Measurements from ENCODE around the gene SESN3.
"Not testable (repeated sequence)": the region's sequence is repeated elsewhere in the genome, so short reads cannot be mapped to it uniquely, and the experiment has no call there.

Gene SESN3, protein sequence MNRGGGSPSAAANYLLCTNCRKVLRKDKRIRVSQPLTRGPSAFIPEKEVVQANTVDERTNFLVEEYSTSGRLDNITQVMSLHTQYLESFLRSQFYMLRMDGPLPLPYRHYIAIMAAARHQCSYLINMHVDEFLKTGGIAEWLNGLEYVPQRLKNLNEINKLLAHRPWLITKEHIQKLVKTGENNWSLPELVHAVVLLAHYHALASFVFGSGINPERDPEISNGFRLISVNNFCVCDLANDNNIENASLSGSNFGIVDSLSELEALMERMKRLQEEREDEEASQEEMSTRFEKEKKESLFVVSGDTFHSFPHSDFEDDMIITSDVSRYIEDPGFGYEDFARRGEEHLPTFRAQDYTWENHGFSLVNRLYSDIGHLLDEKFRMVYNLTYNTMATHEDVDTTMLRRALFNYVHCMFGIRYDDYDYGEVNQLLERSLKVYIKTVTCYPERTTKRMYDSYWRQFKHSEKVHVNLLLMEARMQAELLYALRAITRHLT

DNA sequence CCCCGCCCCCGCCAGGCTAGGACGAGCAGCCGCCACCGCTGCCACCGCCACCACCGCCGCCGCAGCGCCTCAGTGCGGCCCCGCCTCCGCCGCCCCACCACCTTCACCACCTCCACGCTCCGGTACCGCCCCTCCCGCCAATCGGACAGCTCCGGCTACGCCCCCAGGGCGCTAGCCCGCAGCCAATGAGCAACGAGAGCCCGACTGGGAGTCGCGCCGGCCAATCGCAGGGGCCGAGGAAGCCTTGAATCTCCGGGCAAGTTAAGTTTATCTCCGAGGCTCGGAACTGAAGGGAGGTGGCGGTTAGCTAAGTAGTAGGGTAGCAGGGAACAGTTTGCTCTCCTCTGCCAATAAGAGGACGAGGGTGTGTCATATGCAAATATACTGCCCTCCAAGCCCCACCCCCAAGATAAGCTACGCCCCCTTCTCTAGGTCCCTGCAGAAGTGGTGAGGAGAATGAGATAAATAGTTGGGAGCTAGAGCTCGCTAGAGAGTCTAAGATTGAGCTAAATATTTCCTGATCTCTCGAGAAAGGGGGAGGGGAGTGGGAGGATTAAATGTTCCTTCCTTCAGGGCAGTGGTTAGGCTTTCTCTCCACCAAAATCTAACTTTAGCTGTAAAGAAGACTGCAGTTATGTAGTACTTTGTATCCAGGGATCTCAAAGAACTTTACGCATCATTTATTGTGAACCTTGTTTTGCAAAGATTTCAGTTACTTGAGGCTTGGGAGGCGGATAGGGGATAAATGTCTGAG lies at the start of gene SESN3:
Gene SESN3 (minus strand): TSS at position 76 of the 754 bp plus-strand sequence. CDS start 342 bp downstream, outside the sequence.
- DNase-seq: peak; percentile 99

DNA sequence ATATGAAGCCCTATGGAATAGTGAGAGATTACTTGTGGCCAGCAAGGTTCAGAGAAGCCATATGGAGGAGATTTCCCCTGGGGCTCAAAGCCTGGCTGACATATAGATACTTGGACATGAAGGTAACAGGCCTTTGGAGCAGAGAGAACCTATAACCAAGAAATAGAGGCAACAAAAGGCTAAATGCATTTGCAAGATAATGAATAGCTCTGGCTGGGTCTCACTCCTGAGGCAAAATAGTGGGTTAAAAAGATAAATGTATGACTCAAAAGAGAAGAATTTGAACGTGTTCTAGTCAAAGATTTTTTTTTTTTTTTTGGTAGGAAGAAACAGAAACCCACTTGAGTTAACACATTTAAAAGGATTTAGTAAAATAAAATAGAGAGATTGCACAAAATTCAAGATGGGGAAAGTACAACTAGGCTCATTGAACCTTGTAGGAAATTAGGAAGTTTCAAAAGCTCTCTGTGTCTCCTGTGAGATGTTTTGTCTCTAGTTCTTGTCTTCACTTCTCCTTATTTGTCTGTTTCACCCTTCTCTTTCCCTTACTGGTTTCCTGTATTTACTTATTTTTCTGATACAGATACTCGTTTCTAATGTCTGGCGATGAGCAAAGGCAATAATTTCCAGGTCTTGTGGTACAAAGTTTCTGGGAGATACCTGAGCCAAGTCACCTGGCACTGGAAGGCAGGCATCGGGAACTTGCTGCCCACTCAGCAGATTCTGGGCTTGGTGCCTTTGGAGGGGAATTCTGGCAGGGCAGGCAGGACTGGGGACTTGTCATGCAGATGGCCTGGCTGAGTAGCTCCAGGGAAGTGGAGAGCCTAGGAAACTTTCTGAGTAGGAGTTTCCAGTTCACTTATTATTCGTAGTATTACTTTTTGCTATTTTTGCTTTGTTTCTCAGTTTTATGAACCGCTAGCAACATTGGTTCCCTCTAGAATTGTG lies 49.2 kb upstream of the SESN3 start:
- DNase-seq: no peak

DNA sequence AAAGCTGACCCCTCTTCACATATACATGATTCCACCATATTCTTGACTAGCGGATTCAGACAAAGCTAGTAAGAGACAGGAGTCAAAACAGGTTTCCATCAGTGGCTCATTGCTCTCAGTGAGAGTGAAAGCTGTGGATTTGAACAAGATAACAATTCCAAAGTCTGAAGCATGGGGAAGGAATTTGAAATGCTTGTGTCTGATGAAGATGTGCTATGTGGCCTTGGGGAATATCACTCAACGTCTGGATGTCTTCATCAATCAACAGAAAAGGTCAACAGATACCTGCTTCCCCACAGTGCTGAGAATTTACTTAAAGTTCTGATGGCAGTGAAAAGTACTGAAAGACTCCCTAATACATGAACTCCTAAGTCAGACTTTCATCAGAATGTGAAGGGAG lies 46.9 kb upstream of the SESN3 start:
- DNase-seq: no peak

DNA sequence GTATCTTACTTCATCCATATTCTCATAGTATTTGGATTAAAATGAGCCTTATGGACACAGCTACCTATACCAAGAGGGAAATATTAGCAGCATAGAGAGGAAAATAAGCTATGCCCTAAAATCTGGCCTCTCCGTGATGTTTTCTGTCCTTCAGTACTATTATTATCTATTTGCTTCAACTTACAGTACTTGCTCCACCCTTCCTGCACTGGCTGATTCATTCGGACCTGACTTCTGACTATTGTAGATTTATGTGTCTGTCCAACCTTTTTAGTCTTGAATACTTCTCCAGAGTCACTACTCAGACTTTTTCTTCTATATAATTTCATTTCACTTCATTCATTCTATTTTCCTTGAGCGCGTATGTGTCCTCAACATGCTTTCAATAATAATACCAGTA lies 45.1 kb upstream of the SESN3 start:
- DNase-seq: no peak

DNA sequence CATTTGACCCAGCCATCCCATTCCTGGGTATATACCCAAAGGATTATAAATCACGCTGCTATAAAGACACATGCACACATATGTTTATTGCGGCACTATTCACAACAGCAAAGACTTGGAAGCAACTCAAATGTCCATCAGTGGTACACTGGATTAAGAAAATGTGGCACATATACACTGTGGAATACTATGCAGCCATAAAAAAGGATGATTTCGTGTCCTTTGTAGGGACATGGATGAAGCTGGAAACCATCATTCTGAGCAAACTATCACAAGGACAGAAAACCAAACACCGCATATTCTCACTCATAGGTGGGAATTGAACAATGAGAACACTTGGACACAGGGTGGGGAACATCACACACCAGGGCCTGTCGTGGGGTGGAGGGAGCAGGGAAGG lies 42.6 kb upstream of the SESN3 start:
- DNase-seq: not testable (repeated sequence)

DNA sequence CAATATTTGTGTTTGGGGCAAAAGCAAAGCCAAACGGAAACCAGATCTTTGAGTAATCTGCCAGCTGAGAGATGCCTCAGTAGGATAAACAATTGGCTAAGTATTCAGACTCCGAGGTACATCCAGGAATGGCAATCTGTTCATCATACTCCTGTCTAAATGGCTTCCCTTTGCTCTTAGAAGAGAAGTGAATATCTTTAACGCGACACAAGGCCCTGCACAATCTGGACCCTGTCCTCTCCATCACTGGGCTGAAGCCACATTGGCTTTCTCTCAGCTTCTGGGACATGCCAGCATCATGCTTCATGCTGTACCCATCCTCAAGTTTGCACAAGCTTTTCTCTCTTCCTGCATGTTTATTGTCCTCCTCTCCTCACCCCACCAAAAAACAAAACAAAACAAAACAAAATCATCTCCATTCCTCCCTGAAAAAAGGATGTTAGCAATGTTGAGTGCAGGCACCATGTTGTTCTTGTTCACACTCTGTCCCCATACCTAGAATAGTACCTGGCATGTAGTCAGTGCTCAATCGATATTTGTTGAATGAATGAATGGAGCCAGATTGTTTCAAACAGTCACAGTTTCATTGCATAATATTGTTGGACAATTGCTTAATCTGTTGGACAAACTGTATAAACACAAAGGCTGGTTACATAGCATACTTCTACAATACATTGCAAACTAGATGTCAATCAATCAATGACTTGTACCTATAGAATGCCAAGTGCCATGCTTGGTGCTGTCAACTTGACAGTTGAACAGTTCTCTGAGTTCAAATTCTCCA lies 38.2 kb upstream of the SESN3 start:
- DNase-seq: no peak

DNA sequence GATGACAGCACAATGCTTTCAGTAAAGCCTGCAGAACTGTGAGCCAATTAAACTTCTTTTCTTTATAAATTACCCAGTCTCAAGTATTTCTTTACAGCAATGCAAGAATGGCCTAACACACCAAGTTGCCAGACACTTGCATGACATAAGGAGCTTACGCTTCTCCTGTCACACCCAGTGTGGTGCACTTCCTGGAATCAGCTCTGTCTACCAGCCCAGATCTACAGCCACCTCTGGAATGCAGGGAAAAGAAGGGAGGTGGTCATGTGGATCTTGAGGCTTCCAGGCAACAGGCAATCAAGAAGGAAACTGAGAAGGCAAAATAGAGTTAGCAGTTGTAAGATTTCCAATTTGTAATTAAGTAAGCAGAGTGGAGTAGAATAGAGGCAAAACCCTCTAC lies 37.4 kb upstream of the SESN3 start:
- no peak for DNase-seq

DNA sequence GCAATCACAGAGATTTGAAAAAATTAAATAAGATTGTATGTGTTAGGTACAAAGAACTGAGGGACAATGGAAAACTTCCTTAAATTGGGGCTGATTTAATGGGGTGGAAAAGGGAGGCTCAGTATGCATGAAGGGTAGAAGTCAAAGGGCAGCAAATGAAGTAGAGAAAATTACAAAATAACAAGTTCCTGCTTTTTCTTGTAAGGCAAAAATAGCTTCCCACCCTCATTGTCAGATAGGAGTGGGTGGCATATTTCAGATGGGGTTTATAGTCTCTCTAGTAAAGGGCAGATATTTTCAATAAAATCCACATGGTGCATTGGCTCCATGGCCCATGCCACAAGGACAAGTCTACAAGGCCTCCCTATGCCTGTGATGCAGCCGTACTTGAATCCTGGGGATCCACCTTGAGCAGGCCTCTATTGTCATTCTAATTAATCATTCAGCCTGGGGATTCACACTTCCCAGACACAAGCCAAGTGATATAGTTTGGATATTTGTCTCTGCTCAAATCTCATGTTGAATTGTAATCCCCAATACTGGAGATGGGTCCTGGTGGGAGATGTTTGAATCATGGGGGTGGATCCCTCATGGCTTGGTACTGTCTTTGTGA lies 36.7 kb upstream of the SESN3 start:
- DNase-seq: no peak

DNA sequence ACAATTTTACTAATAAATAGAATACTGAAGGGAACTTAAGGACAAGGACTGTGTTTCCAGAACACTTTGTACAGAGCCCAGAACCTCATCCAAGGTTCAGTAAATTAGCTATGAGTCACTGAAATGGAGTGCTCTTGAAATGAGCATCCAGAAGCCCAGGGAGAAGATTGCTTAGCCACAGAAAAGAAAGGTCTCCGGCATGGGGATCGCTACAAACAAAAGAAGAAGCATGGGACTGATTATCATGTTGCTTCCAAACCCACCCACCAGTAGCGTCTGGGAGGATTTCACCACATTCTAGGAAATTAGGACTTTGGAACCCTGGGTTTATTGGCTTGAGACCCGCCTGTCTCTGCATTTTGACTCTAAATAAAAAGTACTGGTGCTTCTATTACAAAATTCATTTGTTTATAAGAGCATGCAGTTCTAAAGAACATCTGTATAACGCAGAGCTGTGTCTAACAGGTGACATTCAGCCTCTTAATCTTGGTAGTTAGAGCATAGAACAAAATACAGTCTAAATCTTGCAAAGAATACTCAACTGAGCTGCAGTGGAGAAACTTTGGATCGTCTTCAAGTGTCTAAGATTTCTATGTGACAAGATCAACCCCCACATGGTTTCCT lies 35.9 kb upstream of the SESN3 start:
- DNase-seq: no peak

DNA sequence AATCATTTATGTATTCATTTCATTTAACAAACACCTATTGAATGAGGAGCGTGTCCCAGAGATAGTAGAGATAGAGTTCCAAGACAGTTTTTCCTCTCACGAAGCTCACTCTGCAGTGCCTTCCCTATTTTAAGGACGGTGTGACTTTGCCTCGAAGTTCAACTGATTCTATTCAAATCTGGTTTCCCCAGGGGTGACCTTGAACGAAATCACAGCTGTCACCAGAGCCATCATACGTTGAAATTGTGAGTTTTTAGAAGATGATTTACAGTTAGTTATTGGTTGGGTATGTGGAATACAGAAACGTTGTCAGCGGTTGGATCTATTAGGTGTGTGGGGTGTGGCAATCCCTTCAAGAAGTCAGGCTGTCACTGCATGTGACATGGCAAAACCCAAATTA lies 33.9 kb upstream of the SESN3 start:
- no peak for DNase-seq

DNA sequence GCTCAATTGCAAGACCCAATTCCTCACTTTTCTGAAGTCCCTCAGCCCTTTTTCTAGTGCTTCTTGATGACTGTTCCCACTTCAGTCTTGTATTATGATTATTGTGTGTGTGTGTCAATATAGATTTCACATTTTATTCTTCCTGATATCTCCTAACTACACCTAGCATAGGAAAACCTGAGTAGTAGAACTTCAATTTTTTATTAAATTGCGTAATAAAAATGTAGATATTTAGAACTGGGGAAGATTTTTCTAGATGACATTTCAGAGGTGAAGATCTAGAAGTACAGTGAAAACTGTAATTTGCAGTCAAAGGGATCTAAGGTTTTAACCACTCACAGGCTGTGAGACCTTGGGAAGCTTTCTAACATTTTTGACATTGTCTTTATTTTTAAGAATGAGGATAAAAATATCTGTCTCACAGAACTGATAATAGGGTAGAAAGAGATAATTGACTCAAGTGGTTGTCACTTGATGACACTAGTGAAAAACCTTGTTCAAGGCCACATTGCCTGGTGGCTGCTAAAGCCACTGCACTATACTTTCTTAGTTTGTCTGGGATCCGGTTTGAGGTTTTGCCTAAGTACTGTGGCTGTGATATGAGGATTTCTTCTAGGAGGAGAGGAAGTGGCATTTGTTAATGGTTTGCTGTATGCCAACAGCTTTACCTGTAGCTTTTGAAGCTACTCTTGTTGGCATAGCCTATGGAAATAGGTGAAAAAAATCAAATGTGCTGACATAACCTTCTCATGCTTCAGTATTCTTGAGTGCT lies 32.2 kb upstream of the SESN3 start:
- no peak for DNase-seq

DNA sequence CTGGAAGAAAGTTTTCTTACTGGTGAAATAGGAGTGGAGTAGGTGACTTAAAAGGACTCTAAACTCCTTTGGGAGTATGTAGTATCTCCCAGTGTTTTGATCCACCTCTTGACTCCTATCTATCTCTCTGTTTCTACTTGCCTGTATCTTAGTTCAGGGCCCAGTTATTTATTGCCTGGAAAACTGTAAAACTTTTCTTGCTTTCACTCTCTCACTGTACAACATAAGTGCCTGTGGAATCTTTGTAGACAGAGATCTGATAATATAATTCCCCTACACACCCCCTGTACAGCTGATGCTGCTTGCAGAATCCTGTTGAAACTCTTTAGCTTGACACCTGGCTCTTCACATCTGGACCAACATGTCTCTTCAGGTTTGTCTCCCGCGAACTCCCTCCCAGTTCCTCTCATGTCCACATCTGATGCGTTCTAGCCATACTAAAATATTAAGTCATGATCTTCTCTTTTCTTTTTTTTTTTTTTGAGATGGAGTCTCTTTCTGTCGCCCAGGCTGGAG lies 26.5 kb upstream of the SESN3 start:
- no peak for DNase-seq

DNA sequence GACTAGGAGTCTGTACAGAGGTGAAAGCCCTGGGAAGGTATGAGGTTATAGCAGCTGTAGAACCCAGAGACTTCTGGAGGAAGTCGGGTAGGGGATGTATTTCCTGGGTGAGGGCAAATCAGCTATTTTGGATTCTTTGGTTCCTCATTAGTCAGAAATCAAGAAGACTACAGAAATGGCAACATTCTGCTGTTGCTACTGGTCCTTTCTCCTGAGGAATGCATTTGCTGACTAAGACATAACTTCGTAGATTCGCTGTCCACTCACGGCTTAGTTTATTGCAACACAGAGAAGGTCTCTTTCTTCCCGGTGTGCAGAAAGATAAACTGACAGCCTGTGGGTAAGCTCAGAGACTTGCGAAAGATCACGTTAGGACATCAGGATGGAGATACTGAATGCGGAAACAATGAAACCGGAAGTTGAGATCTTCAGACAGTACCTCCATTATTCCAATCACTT lies 25.3 kb upstream of the SESN3 start:
- peak; percentile 11 for DNase-seq

DNA sequence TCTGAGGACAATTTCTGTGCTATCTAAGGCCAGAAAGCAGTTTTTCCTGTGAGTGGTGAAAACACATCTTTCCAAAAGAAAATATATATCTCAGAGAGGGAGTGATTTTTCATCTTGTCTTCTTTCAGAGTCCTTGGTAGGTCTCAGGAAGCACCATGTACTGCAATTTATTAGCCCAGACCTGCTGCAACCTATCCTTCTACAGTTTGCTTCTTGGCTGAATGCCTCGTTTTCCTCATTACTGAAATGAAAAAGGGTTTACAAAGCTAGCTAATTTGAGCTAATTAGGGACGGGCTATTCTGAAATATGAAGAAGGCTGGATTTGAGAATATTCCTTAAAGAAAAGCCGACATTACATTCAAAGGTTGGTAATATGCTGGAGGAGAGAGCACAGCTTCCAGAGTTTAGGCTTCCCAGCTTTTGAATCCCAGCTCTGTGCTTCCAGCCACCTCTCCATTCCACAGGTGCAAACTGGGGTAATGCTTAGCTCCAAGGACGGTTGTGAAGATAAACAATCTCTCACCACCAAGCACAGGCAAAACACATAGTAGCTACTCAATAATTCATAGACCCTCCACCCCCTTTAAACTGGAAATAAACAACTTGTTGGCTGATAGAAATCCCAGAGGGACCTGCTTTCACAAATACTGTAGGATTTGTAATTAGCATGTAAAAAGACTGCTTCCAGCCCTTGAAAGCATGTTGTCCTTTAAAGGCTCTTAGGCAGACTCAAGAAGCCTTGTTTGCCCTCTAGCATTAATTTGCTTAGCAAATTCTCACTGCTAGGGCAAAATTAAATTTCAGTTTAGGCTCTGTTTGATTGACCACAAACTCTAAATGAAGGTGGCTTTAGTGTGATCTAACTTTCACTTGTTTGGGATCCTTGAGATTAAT lies 24.5 kb upstream of the SESN3 start:
- DNase-seq: no peak

DNA sequence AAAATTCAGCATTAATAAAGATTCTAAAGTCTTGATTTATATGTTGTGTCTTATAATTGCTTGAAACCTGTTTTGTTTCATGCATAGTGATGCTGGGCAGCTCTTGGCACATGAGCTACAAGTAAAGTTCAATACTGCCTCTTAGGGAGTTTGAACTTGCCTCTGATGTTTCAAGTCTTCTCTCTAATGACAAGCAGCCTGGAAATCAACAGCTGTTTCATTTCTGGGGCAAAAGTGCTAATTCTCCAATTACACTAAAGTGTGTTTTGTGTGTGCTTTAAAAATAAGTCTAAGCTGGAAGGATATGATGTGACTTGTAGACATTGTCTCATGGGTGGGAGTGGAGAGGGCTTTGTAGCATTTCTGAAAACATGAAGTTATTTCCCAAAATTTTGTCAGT lies 23.7 kb upstream of the SESN3 start:
- no peak for DNase-seq

DNA sequence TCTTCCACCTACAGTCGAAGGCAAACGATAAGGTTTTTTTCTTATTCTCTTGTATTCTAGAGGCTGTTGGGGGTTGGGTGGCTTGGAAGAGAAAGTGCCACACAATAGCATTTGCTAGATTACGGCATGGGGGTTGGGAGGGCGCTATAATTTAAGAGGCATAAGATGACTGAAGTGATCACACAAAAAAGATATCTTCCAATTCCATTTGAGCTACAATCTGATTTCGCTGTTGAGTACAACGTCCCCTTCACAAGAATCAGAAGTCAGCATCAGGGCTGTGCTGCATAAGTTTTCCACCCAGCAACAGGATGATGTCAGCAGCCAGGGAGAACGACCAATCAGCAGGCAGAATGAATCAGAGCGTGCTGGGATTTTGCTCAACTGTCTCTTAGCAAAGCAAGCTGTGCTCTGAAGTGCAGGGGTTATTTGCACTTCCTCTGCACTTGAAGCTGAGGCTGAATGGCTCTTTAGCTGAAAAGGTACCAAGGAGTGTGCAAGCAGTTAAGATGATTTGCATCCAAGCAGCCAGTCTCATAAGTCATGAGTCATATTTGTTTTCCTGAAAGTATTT lies 23.2 kb upstream of the SESN3 start:
- peak; percentile 89 for DNase-seq

DNA sequence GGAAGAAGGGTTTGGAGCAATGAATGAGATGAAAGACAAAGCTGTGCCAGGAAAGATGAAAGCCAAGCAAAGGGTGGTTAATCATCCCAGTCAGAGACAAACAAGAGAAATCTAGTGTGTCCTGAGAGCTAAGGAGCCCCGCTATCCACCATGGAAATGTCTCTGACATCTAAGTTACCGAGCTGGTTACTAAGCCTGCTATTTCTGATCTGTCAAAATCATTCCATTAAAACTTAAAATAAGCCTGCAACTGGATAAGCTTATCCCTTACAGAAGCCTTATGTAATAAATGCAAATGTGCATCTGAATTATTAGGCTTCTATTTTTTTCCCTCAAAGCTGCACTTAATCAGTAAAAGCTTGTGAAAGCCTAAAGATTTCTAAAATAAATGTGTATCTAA lies 22.1 kb upstream of the SESN3 start:
- no peak for DNase-seq

DNA sequence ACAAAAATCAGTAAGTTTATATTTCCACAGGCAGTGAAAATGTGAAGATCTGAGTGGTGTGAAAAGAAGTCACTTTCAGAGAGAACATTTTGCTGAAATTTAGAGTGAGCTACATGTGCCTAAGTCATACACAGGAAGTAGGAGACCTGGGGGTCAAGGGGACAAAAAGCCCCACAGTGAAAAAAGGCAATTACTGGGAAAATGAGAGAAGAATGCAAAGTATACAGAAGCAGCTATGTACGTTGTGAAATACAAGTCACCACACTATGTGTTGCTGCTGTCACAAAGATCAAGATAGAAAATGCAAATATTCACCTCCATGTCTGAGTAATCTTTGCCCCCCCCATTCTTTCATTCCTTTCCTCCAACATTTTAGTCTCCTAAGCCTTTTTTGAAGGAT lies 21.6 kb upstream of the SESN3 start:
- no peak for DNase-seq

DNA sequence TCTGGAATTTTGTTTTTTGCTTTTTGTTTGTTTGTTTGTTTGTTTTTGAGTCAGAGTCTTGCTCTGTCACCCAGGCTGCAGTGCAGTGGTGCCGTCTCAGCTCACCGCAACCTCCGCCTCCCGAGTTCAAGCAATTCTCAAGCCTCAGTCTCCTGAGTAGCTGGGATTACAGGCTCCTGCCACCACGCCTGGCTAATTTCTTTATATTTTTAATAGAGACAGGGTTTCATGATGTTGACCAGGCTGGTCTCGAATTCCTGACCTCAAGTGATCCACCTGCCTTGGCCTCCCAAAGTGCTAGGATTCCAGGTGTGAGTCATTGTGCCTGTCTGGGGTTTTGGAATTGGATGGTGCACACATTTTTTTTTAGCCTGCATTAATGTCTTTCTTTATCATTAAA lies 20.9 kb upstream of the SESN3 start:
- not testable (repeated sequence) for DNase-seq

All from CD4-positive, alpha-beta T cell treated with Interleukin-10 for 1 hour (primary cell).